H1 (cell line): Measurements from ENCODE around the gene SATB2. TPM values are rescaled to one million over a fixed set of nuclear protein-coding genes. Genes with fewer than 3 reads are reported as not detected.

Experiments
- CTCF ChIA-PET: fragments of 300-600 bp; sonication (Branson Sonifier 250); formaldehyde crosslinking; loops from one replicate; lab custom pipeline; 2021; ENCODE audit not compliant: partially characterized antibody; lab: Charles Lee
- POLR2A ChIA-PET: fragments of 300-600 bp; sonication (Branson Sonifier 250); formaldehyde crosslinking; loops from one replicate; lab custom pipeline; 2021; ENCODE audit warnings: inconsistent platforms; ENCODE audit not compliant: partially characterized antibody; lab: Charles Lee
- DNase-seq, 2 experiments: peaks; one replicate each; pipeline versions ENCODE4 v3.0.0 to v3.0.0-alpha.2; 2010 to 2022; ENCODE audit warnings: low spot score in 2 of 2, low read depth in 1 of 2, mixed read lengths in 1 of 2
- FAIRE-seq: peaks from 2 replicates; lab custom pipeline; 2011; peaks lifted over from hg19 to GRCh38; lab: Jason Lieb, UNC
- H2AFZ ChIP-seq: 2 replicates; pipeline ENCODE4 v1.8.1; 2012; ENCODE audit warnings: low read length, inconsistent platforms
- H2AK5ac ChIP-seq: 2 replicates; pipeline ENCODE4 v1.6.1; 2013; ENCODE audit warnings: low read depth, low read length
- H2BK120ac ChIP-seq: replicated peaks from 2 replicates; pipeline ENCODE3; 2013; ENCODE audit warnings: low read depth, low read length, inconsistent platforms
- H2BK12ac ChIP-seq: 2 replicates; pipeline ENCODE4 v1.6.1; 2013; ENCODE audit warnings: low read depth, low read length
- H2BK15ac ChIP-seq: 2 replicates; pipeline ENCODE4 v1.6.1; 2013; ENCODE audit warnings: low read length
- H2BK20ac ChIP-seq: 2 replicates; pipeline ENCODE4 v1.6.1; 2013; ENCODE audit warnings: low read length
- H2BK5ac ChIP-seq: 2 replicates; pipeline ENCODE4 v1.6.1; 2013; ENCODE audit warnings: low read depth, low read length
- H3K14ac ChIP-seq: 2 replicates; pipeline ENCODE4 v1.6.1; 2013; ENCODE audit warnings: inconsistent platforms; ENCODE audit not compliant: insufficient read length
- H3K18ac ChIP-seq: 2 replicates; pipeline ENCODE4 v1.6.1; 2013; ENCODE audit warnings: low read length; ENCODE audit errors: extremely low read depth
- H3K23ac ChIP-seq: 2 replicates; pipeline ENCODE4 v1.6.1; 2013; ENCODE audit warnings: inconsistent platforms; ENCODE audit not compliant: insufficient read length
- H3K23me2 ChIP-seq: 2 replicates; pipeline ENCODE4 v1.6.1; 2013; ENCODE audit warnings: low read depth, low read length
- H3K27ac ChIP-seq: 2 replicates; pipeline ENCODE4 v1.6.1; 2011; ENCODE audit warnings: low read depth, low read length, inconsistent platforms
- H3K27me3 ChIP-seq, 4 experiments: replicated peaks in 1 of 4; 1 replicate in 1 of 4; 2 replicates in 3 of 4; pipeline versions ENCODE4 v1.6.1 to v1.8.1; 2011 to 2013; ENCODE audit warnings: low read length in 3 of 4, mild to moderate bottlenecking in 3 of 4, inconsistent platforms in 2 of 4, mixed read lengths in 2 of 4, moderate library complexity in 1 of 4; ENCODE audit not compliant: control insufficient read depth in 3 of 4, insufficient read depth in 3 of 4; ENCODE audit errors: extremely low read depth in 1 of 4
- H3K36me3 ChIP-seq, 4 experiments: 2 replicates each; pipeline versions ENCODE4 v1.6.1 to v1.8.1; 2011 to 2013; ENCODE audit warnings: mild to moderate bottlenecking in 4 of 4, low read length in 3 of 4, moderate library complexity in 2 of 4, control low read depth in 1 of 4, inconsistent platforms in 1 of 4; ENCODE audit not compliant: insufficient read depth in 4 of 4, control insufficient read depth in 2 of 4
- H3K4ac ChIP-seq: replicated peaks from 2 replicates; pipeline ENCODE3; 2013; ENCODE audit warnings: low read length, low read depth, mixed read lengths, inconsistent platforms; ENCODE audit not compliant: insufficient read length
- H3K4me1 ChIP-seq, 4 experiments: replicated peaks in 1 of 4; 1 replicate in 1 of 4; 2 replicates in 3 of 4; pipeline versions ENCODE4 v1.6.1 to v1.8.1; 2011 to 2013; ENCODE audit warnings: low read length in 3 of 4, inconsistent platforms in 2 of 4, mixed read lengths in 1 of 4; ENCODE audit not compliant: insufficient read depth in 4 of 4, control insufficient read depth in 3 of 4
- H3K4me2 ChIP-seq, 2 experiments: 2 replicates each; pipeline versions ENCODE4 v1.6.1 to v1.8.1; 2011 to 2013; ENCODE audit warnings: low read depth in 2 of 2, low read length in 2 of 2, control low read depth in 1 of 2, inconsistent platforms in 1 of 2, mild to moderate bottlenecking in 1 of 2; ENCODE audit not compliant: insufficient read depth in 1 of 2
- H3K4me3 ChIP-seq, 4 experiments: fragments of 200-600, 300-600 bp in 1 of 4; sonication (generic), shearing (Covaris generic), sonication (Bioruptor Twin) in 1 of 4; 2 replicates each; pipeline versions ENCODE4 v1.5.1 to v1.8.1; 2011 to 2016; ENCODE audit warnings: low read length in 4 of 4, low read depth in 3 of 4, control low read depth in 2 of 4, inconsistent platforms in 2 of 4, mild to moderate bottlenecking in 2 of 4, mixed read lengths in 1 of 4, moderate library complexity in 1 of 4; ENCODE audit not compliant: insufficient read depth in 2 of 4; ENCODE audit errors: extremely low read depth in 1 of 4
- H3K56ac ChIP-seq: replicated peaks from 2 replicates; pipeline ENCODE3; 2013; ENCODE audit warnings: low read depth, mild to moderate bottlenecking, mixed read lengths, low read length, inconsistent platforms; ENCODE audit not compliant: insufficient read length
- H3K79me1 ChIP-seq: 2 replicates; pipeline ENCODE4 v1.6.1; 2013; ENCODE audit warnings: low read depth, low read length, control low read depth
- H3K79me2 ChIP-seq, 2 experiments: 2 replicates each; pipeline versions ENCODE4 v1.6.1 to v1.8.1; 2012 to 2013; ENCODE audit warnings: low read length in 2 of 2, mild to moderate bottlenecking in 2 of 2, inconsistent platforms in 1 of 2; ENCODE audit not compliant: insufficient read depth in 2 of 2, control insufficient read depth in 1 of 2
- H3K9ac ChIP-seq, 4 experiments: replicated peaks in 1 of 4; 1 replicate in 1 of 4; 2 replicates in 3 of 4; pipeline versions ENCODE4 v1.6.1 to v1.8.1; 2011 to 2013; ENCODE audit warnings: low read depth in 3 of 4, low read length in 3 of 4, control low read depth in 2 of 4, mild to moderate bottlenecking in 2 of 4, moderate library complexity in 2 of 4, inconsistent platforms in 1 of 4; ENCODE audit errors: extremely low read depth in 1 of 4
- H3K9me3 ChIP-seq, 2 experiments: 2 replicates each; pipeline versions ENCODE4 v1.6.1 to v1.8.1; 2012 to 2013; ENCODE audit warnings: mild to moderate bottlenecking in 2 of 2, moderate library complexity in 2 of 2, control low read depth in 1 of 2, inconsistent platforms in 1 of 2, low read depth in 1 of 2, low read length in 1 of 2, mixed read lengths in 1 of 2; ENCODE audit not compliant: insufficient read depth in 2 of 2
- H4K20me1 ChIP-seq, 2 experiments: replicated peaks in 1 of 2; 2 replicates each; pipeline versions ENCODE3 to v1.8.1; 2011 to 2013; ENCODE audit warnings: inconsistent platforms in 2 of 2, low read length in 2 of 2, mild to moderate bottlenecking in 1 of 2; ENCODE audit not compliant: insufficient read depth in 2 of 2, control insufficient read depth in 1 of 2
- H4K5ac ChIP-seq: 2 replicates; pipeline ENCODE4 v1.6.1; 2013; ENCODE audit warnings: low read length, low read depth, mixed read lengths, inconsistent platforms; ENCODE audit not compliant: insufficient read length
- H4K8ac ChIP-seq: 2 replicates; pipeline ENCODE4 v1.8.0; 2013; ENCODE audit warnings: mild to moderate bottlenecking, moderate library complexity, low read length, inconsistent platforms; ENCODE audit not compliant: insufficient read depth; ENCODE audit errors: extremely low read depth
- H4K91ac ChIP-seq: replicated peaks from 2 replicates; pipeline ENCODE3; 2013; ENCODE audit warnings: low read length, mixed read lengths, inconsistent platforms; ENCODE audit not compliant: insufficient read length
- JUN ChIP-seq: IDR thresholded peaks from 2 replicates; pipeline ENCODE4 v1.6.1; 2011; ENCODE audit warnings: low read depth, mild to moderate bottlenecking, improper control_type of control experiment, low read length
- TCF12 ChIP-seq: IDR thresholded peaks from 2 replicates; pipeline ENCODE4 v1.6.1; 2011; ENCODE audit warnings: low read depth, mild to moderate bottlenecking, low read length
- WGBS, 2 experiments: shearing (Covaris generic) in 1 of 2; methylation state at CpG; one replicate each; pipeline versions ENCODE4 v1.1.6 to v1.1.7; 2013 to 2015; ENCODE audit warnings: low lambda C conversion rate in 2 of 2, mixed read lengths in 2 of 2, inconsistent platforms in 1 of 2, low coverage in 1 of 2, missing lambda C conversion rate in 1 of 2; ENCODE audit not compliant: insufficient replicate concordance in 2 of 2, insufficient coverage in 1 of 2, insufficient read length in 1 of 2; ENCODE audit errors: extremely low coverage in 1 of 2, missing lambda C conversion rate in 1 of 2; 5-methylcytosine and 5-hydroxymethylcytosine counted together
- polyA plus RNA-seq, 7 experiments: library from polyadenylated mRNA; depleted of rRNA in 3 of 7; stranded (reverse) in 5 of 7; unstranded in 2 of 7; fragments of >200 nt in 5 of 7; fragments of 200-250 nt in 2 of 7; gene quantifications; 1 replicate in 5 of 7; 2 replicates in 1 of 7; 4 replicates in 1 of 7; pipeline versions ENCODE4 v1.2.1 to v1.2.3, GENCODE V29; 2011 to 2013; ENCODE audit warnings: missing spikeins in 2 of 7, mixed read lengths in 2 of 7
- total RNA-seq: library from RNA; stranded (reverse); fragmentation: NEBNext Ultra II Directional; extraction: Animal tissue kit (Norgen Biotek cat#: 25700); gene quantifications from 2 replicates; pipeline ENCODE4 v1.2.1, GENCODE V29; 2021

The SATB2 gene
- total and polyA plus RNA-seq, 2 of the 8 experiments (the other 6 are each of a cell fraction or from before 2014, with no cell fraction given): 1.3 to 5.7 TPM

DNA sequence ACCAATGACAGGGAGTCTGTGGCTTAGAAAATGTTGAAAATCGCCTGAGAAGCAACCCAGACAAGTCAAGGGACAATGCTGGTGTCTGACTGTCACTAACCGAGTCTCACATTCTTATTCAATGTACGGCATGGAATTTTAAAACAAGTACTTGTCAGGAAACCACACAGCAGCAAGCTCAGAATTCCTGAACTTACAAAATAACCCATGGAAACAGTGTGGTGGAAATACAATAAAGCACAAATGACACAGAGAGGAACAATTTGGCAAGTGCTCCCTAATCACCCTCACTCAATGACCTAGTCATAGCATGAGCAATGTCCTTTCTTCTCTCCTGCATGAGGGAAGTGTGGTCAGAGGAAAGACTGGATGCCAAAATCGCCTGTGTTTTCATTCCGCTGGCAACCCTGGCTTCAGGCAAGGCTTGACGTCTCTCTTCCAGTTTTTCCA lies 154.0 kb downstream of the SATB2 start:
- Histone ChIP-seq H4K5ac (no peak overlapping the region), H2AK5ac (no peak overlapping the region), H2AFZ (no peak overlapping the region), H3K56ac (no peak overlapping the region), H3K18ac (no peak overlapping the region), H3K9ac (no peak overlapping the region), H3K4me1 (no peaks in the 10 kb centered on the region), H3K4me3 (no peak overlapping the region), H3K14ac (no peak overlapping the region), H4K20me1 (no peaks in the 10 kb centered on the region), H3K23ac (no peak overlapping the region), H3K4ac (no peak overlapping the region), H3K23me2 (no peaks in the 10 kb centered on the region)
- WGBS, 2 experiments: 96% methylated on average over 6 of the region's 6 CpGs; no CpG with 5 or more reads in 1 of the 2 experiments
- POLR2A ChIA-PET: no interaction called here
- FAIRE-seq: no peak
- TF ChIP-seq TCF12 (no peak), JUN (no peak)
- TF ChIP-seq, all 59 proteins: peak for 0
- Histone ChIP-seq H2BK20ac (no peak overlapping the region), H4K8ac (no peak overlapping the region), H3K4me2 (no peak overlapping the region), H3K79me2 (no peaks in the 10 kb centered on the region), H3K79me1 (no peaks in the 10 kb centered on the region), H3K27me3 (no peaks in the 10 kb centered on the region), H3K36me3 (no peaks in the 10 kb centered on the region), H3K9me3 (no peaks in the 10 kb centered on the region), H2BK120ac (no peak overlapping the region), H2BK12ac (no peak overlapping the region), H3K27ac (no peak overlapping the region), H4K91ac (no peak overlapping the region), H2BK5ac (no peak overlapping the region), H2BK15ac (no peak overlapping the region)
- no peak for DNase-seq
- CTCF ChIA-PET: interaction anchor here (0.6 kb wide), 1 partner anchor 393 kb away, joined by 3 read pairs; no protein-coding TSS in a partner anchor
